Germinal center (tissue), 1 donor: Measurements from ENCODE around the gene CCNG2.
A peak's percentile ranks its signal among the peaks of the same experiment; 100 is the strongest.

Source experiments
- DNase-seq: peaks from one replicate; pipeline ENCODE4 v3.0.0; 2012; ENCODE audit warnings: mixed read lengths, low spot score

Gene CCNG2

DNA sequence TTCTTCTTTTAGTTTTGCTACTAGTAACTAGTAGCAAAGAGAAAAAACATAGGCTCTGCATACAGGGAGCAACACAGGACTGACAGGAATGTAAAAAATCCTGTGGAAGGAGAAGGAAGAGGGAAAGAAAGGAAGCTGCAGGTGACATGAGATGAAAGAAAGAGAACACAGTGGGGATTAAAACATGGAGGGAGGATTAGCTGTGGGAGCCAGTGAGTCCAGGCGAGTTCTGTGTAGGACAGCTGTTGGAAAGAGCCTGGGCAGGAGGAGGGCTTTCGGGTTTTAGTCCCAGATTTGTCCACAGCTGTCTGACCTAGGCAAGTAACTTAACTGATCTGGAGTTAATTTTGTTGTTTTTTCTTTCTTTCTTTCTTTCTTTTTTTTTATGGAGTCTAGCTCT, 21.6 kb downstream of the CCNG2 start:
- DNase-seq, result no peak

GRCh38 chr4:77179519-77179918, 22.5 kb downstream of the CCNG2 start:
- DNase-seq, result no peak

DNA sequence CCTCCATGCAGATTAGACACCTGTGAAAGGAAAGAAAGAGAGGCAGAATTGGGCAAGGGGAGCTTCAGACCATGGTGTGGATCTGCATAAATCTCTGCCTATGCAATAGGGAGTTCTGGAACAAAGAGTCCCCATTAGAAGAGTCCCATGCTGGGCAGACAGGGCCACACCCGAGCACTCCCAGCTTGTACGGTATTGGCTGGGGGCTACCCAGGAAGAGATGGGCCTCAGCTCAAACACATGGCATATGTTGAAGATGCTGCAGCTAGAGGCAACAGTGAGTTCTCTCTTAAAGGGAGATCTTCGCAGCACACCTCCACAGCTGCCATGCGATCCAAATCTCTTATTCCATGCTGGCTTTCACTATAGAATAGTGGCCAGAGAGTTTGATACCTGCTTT, 24.7 kb downstream of the CCNG2 start:
- DNase-seq, result no peak

DNA sequence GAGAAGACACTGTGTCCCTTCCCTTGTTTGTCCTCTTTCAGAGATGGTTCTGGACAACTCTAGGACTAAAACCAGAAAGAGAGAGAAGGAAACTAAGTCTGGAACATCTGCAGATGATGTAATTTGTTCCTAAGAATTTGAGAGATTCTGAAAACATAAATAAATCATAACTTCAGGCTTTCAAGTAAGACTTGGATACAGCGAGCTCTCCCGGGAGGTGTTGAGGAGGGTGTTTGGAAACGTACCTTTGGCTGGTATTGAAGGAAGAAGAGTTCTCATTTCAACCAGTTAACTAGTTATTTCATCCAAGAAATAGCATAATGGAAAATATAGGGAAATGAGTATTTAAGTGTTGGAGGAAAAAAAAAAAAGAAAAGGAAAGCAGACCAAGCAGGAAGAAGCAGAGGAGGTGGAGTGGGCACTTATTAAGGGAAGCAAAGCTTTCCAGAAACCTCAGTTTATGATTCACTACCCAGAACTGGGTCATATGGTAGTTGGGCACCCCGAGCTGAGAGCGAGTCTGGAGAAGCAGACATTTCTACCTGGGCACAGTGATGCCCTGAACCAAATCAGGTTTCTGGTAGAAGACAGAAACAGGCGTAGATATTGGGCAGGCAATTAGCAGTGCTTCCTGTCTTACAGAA, 26.9 kb downstream of the CCNG2 start:
- no peak for DNase-seq

GRCh38 chr4:77184974-77185373, 28.0 kb downstream of the CCNG2 start:
- no peak for DNase-seq

- no peak for DNase-seq
Measured at GRCh38 chr4:77185686-77186085, 28.7 kb downstream of the CCNG2 start.

GRCh38 chr4:77187322-77187721, 30.3 kb downstream of the CCNG2 start:
- no peak for DNase-seq

DNA sequence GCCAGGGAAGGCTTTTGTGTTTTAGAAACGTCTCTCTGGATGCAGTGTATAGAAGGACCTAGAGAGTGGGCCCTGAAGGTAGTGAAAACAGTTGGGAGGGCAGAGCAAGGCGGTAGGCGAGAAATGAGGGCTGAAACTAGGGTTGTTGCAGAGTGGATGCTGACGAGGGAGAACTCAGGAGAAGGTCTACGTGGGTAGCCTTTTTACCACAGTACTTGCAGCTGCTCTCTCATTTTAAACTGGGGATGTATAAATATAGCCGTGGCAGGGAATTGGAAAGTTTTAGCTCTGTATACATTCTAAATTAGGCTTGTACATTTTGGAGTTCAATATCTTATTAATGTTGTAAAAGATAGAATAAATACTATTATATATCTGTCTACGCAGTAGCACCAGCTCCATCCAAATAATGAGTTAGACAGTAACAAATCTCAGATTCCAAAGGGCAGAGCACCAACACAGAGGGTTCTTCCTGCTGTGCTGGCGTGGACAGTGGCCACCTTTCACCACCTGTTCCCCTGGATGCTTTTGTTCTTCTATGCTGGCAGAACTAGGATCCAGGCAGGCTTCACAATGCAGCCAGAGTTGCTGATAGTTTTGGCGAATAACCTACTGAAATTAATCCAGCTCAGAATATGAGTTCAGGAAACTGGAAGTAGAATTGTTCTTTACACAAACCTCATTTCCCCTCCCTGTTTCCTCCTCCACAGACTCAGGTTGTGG, 31.7 kb downstream of the CCNG2 start:
- no peak for DNase-seq

GRCh38 chr4:77189412-77189811, 32.4 kb downstream of the CCNG2 start:
- DNase-seq, result no peak

DNA sequence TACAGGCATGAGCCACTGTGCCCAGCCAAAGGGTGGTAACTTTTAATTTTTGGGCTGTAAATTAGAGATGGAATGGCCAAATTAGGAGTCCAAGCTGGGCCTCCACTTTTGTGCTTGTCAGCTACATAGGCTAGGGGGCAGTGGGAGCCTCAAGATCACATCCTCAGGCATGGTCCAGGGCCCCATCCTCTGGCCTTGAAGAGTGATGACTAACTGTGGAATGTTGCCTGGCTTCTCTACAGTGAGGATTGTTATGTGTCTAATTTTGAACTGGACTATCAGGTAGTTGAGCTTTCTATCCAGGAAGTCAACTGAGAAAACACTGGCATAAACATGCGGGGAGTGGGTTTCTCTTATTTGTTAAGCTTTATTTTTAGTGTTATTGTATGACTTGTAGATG, 33.0 kb downstream of the CCNG2 start:
- no peak for DNase-seq

GRCh38 chr4:77193046-77193445, 36.0 kb downstream of the CCNG2 start:
- DNase-seq, result no peak

GRCh38 chr4:77193511-77194102, 36.6 kb downstream of the CCNG2 start:
- peak; percentile 95 for DNase-seq

DNA sequence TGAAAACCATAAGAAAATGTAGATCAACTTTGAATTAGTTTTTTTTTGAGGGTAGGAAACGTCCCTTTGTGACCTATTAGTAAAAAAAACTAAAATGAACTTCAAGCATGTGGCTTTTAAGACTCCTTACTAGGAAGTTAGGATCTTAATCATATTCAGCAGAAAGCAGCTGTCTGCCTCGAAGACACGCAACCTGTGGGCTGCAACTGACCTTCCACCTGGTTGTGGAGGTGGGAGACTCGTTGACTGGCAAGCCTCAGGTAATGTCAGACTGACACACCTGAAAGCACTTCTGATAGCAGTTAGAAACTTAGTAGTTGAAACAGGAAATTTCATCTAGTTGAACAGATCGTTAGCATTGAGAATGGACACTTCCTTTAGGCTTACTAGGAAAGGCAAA, 37.4 kb downstream of the CCNG2 start:
- DNase-seq, result no peak

GRCh38 chr4:77194989-77195388, 38.0 kb downstream of the CCNG2 start:
- no peak for DNase-seq

DNA sequence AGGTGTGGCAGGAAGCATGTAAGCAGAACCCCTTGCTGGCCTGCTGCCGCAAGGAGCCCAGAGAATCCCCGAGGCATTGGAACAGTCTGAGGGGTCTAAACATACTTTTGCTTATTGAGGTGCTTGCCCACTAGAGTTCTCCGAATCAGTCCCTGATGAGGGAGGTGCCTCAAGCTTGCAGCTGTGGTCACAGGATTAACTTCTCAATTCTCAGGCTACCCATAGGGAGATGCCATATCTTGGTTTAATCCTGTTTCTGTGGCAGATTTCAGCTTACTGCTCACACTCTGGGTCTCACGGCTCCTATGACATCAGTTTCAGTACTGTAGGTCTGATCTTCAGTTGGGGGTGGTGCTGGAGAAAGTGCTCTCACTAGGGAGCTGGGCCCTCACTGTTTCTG, 39.9 kb downstream of the CCNG2 start:
- DNase-seq, result peak; percentile 8

DNA sequence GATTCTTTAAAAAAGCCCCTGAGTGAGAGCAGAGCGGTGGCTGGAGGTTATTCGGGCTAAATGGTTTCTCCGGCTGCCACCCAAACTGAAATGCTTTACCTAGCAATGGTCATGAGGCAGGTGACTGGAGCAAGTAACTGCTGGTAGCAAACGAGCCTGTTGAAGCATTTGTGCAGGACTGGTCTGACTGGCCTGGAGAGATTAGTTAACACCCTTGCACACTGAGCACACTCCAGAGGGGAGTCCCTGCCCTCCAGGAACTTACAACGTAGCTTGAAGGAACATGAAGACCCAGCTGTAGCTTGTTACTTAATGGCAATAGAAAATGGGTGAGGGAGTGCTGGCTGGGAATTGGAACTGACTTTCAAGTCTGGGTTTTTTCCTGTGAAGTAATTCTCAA, 40.4 kb downstream of the CCNG2 start:
- no peak for DNase-seq

DNA sequence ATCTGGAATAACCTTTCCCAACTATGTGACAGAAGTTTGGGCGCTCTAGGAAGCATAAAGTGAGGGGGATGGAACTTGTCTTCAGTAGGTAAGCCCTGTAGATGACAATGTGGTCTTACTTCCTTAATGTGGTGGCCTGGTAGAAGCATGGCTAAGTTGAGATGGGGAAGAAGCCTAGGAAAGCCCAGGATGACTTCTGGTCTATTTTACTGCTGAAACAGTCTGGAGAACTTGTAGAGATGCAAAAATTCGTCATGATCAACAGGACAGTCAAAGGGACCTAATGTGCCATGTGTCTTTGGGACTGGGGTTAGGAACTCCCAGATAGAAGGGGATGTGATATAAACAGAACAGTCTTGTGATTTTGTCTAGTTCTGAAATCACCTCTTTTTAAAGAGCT, 40.8 kb downstream of the CCNG2 start:
- no peak for DNase-seq

DNA sequence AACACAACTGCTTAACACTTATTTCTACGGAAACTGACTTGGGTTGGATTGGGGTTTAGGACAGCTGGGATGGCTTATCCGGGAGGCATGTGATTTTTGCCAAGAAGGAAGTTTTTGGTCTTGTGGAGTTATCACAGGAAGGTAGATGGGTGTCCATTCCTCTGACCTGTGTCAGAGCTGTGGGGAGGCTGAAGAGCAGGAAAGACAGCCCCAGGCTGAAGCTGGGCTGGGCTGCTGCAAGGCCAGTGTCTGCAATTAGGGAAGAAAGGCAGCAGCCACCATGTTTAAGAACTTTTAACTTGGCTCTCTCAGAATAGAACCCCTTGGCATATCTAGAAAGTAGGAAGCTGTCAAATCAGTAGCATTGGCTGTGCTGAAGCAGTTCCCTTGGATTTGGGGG, 42.3 kb downstream of the CCNG2 start:
- no peak for DNase-seq

DNA sequence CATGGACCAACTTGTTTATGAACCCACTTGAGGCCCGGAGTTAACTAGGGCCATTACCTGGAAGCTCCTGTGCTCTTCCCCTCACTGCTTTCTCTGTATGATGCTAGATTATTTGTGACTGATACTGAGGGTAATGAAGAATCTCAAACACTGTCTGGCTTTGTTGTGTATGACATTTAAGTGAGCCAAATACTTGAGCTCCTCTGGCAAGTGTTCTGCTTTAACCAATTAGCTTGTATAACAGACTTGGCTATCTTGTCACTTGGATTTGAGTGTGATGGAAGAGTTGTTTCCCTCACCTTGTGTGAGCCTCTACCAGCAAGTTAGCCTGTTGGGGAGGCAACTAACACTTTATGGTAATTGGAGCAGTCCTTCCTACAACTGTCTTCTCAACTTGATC, 42.7 kb downstream of the CCNG2 start:
- no peak for DNase-seq

DNA sequence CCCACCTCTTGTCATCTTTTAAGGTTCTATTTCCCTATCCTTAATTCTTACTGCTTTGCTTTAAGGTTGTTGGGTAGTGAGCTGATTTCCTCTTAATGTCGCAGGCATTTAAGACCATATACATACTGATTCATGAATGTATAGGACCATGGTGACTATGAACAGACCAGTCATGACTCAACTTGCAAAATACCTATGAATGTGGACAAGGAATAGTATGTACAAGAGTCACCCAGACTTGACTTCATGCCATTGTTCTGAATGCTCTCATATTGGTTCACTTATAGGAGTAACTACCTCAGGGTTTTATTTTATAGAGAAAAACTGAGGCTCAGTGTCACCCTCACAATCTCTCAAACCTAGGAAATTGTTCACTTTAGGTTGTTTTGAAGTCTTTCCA, 44.3 kb downstream of the CCNG2 start:
- no peak for DNase-seq

- DNase-seq, result no peak
Measured at GRCh38 chr4:77201857-77202256, 44.9 kb downstream of the CCNG2 start.

DNA sequence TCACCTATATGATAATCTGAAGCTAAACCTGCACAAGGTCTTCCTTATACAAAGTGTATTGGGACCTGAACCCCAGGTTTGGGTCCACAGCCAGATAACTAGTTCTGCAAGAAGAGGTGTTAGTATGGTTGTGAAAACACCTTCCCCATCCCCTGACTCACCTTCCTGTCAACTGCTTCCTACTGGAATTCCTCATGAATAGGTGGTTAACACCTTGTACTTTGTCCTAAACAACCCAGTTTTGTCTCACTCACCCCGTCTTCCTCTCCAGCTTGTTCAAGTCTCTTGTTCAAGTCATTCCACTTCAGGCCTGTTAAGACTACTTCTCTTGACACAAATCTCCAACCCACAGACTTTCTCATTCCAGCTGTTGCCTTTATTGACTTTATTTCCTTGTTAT, 45.5 kb downstream of the CCNG2 start:
- no peak for DNase-seq

- peak; percentile 77 for DNase-seq
Measured at GRCh38 chr4:77203380-77204197, 46.6 kb downstream of the CCNG2 start.
